HEK293 (cell line): ENCODE measurements around the gene ANXA4.

Experiments used
- CTCF ChIP-seq: fragments of 450-650 bp; formaldehyde crosslinking; IDR thresholded peaks from 2 replicates; pipeline ENCODE4 v1.5.1; 2016; ENCODE audit warnings: missing biosample characterization, missing genetic modification characterization
- YY1 ChIP-seq: fragments of 450-650 bp; formaldehyde crosslinking; IDR thresholded peaks from 2 replicates; pipeline ENCODE4 v1.5.1; 2018; ENCODE audit warnings: missing biosample characterization, missing genetic modification characterization
- ZFHX2 ChIP-seq: fragments of 450-650 bp; formaldehyde crosslinking; conservative IDR thresholded peaks from 2 replicates; pipeline ENCODE4 v1.5.1; 2016; ENCODE audit warnings: missing biosample characterization, missing genetic modification characterization
- ZNF10 ChIP-seq: fragments of 450-650 bp; formaldehyde crosslinking; IDR thresholded peaks from 2 replicates; pipeline ENCODE4 v1.5.1; 2017; ENCODE audit warnings: missing biosample characterization, missing genetic modification characterization
- ZNF629 ChIP-seq: fragments of 450-650 bp; formaldehyde crosslinking; IDR thresholded peaks from 2 replicates; pipeline ENCODE4 v1.5.1; 2017; ENCODE audit warnings: missing biosample characterization, missing genetic modification characterization
- TF ChIP-seq, protein P1 (sequence below): fragments of 450-650 bp; formaldehyde crosslinking; IDR thresholded peaks from 2 replicates; pipeline ENCODE4 v1.5.1; 2016; ENCODE audit warnings: missing biosample characterization, missing genetic modification characterization, low read depth

- TF ChIP-seq CTCF (tag by site-specific recombination) (no peak), ZNF629 (tag by site-specific recombination) (no peak), ZNF10 (tag by site-specific recombination) (no peak), YY1 (tag by site-specific recombination) (no peak), ZFHX2 (no peak)
- TF ChIP-seq, protein P1, sequence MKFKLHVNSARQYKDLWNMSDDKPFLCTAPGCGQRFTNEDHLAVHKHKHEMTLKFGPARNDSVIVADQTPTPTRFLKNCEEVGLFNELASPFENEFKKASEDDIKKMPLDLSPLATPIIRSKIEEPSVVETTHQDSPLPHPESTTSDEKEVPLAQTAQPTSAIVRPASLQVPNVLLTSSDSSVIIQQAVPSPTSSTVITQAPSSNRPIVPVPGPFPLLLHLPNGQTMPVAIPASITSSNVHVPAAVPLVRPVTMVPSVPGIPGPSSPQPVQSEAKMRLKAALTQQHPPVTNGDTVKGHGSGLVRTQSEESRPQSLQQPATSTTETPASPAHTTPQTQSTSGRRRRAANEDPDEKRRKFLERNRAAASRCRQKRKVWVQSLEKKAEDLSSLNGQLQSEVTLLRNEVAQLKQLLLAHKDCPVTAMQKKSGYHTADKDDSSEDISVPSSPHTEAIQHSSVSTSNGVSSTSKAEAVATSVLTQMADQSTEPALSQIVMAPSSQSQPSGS (tag by site-specific recombination), result no peak
These were observed 59.9 kb downstream of the ANXA4 start for GRCh38 chr2:69801745-69802290.
